Neural crest cell (in vitro differentiated cells): ENCODE results near the gene PTX4. TPM values are rescaled to one million over a fixed set of nuclear protein-coding genes. Genes with fewer than 3 reads are reported as not detected.

Experiments
- DNase-seq: peaks from one replicate; pipeline ENCODE4 v3.0.0; 2021; ENCODE audit warnings: low read depth, mixed read lengths, low spot score
- H3K27ac Mint-ChIP-seq: one replicate; pipeline ENCODE4 v1.8.0; 2021; ENCODE audit warnings: mild to moderate bottlenecking, mixed read lengths; ENCODE audit not compliant: unreplicated experiment
- H3K27me3 Mint-ChIP-seq: 2 replicates; pipeline ENCODE4 v1.8.0; 2021; ENCODE audit warnings: low read depth, mild to moderate bottlenecking, mixed read lengths
- H3K36me3 Mint-ChIP-seq: 2 replicates; pipeline ENCODE4 v1.8.0; 2021; ENCODE audit warnings: low read depth, mild to moderate bottlenecking, mixed read lengths
- H3K4me1 Mint-ChIP-seq: 2 replicates; pipeline ENCODE4 v1.8.0; 2021; ENCODE audit warnings: mixed read lengths
- H3K4me3 Mint-ChIP-seq: one replicate; pipeline ENCODE4 v1.8.0; 2021; ENCODE audit warnings: mild to moderate bottlenecking, mixed read lengths
- H3K9me3 Mint-ChIP-seq: 2 replicates; pipeline ENCODE4 v1.8.0; 2021; ENCODE audit warnings: mixed read lengths
- CTCF ChIP-seq: fragments of 200-600 bp; sonication (generic); conservative IDR thresholded peaks from 2 replicates; pipeline ENCODE4 v1.5.0; 2021; ENCODE audit warnings: antibody characterized with exemption, mild to moderate bottlenecking
- total RNA-seq: library from RNA; stranded (reverse); gene quantifications from 2 replicates; pipeline ENCODE4 v1.2.1, GENCODE V29; 2021

PTX4 gene
- total RNA-seq, 1 donor from 2014 or later, result 0.28 TPM

- Mint-ChIP-seq H3K27me3 (peaks cover 12% of the 10 kb centered on the region), H3K36me3 (no peaks in the 10 kb centered on the region), H3K4me1 (peaks cover 18% of the 10 kb centered on the region), H3K4me3 (no peak overlapping the region), H3K9me3 (no peaks in the 10 kb centered on the region), H3K27ac (no peak overlapping the region)
- no peak for DNase-seq
- no peak for TF ChIP-seq CTCF
Measured at GRCh38 chr16:1477033-1477432, 11.7 kb downstream of the PTX4 start.

- peak overlapping the region; percentile 88 for H3K27ac Mint-ChIP-seq
- H3K4me3 Mint-ChIP-seq, result peak overlapping the region; percentile 91
- peaks cover 6% of the 10 kb centered on the region for H3K27me3 Mint-ChIP-seq
- no peaks in the 10 kb centered on the region for H3K36me3 Mint-ChIP-seq
- no peaks in the 10 kb centered on the region for H3K9me3 Mint-ChIP-seq
- no peak for DNase-seq
- peaks cover 23% of the 10 kb centered on the region for H3K4me1 Mint-ChIP-seq
- no peak for TF ChIP-seq CTCF
Measured at GRCh38 chr16:1475552-1476114, 13.1 kb downstream of the PTX4 start.

- peaks cover 6% of the 10 kb centered on the region for H3K27me3 Mint-ChIP-seq
- peaks cover 27% of the 10 kb centered on the region for H3K4me1 Mint-ChIP-seq
- TF ChIP-seq CTCF, result no peak
- DNase-seq, result peak; percentile 78
- H3K9me3 Mint-ChIP-seq, result no peaks in the 10 kb centered on the region
- H3K4me3 Mint-ChIP-seq, result peak within 1 kb of the TSS; percentile 91
- peak within 1 kb of the TSS; percentile 88 for H3K27ac Mint-ChIP-seq
- H3K36me3 Mint-ChIP-seq, result no peaks in the 10 kb centered on the region
Measured at GRCh38 chr16:1474796-1475551, 13.8 kb downstream of the PTX4 start, which contains the start of gene CLCN7. Gene CLCN7, minus strand, starts transcription at chr16:1475028. Its CDS starts 54 bp downstream, at chr16:1474974.

- Mint-ChIP-seq H3K27me3 (peaks cover 6% of the 10 kb centered on the region), H3K4me1 (peaks cover 27% of the 10 kb centered on the region), H3K4me3 (peak overlapping the region; percentile 82), H3K27ac (peak overlapping the region; percentile 20), H3K9me3 (no peaks in the 10 kb centered on the region), H3K36me3 (no peaks in the 10 kb centered on the region)
- no peak for TF ChIP-seq CTCF
- DNase-seq, result no peak
Measured at GRCh38 chr16:1474082-1474795, 14.5 kb downstream of the PTX4 start.

GRCh38 chr16:1472974-1473373, 15.8 kb downstream of the PTX4 start:
- Mint-ChIP-seq H3K27ac (no peak overlapping the region), H3K4me1 (peaks cover 27% of the 10 kb centered on the region), H3K27me3 (peaks cover 2% of the 10 kb centered on the region), H3K9me3 (no peaks in the 10 kb centered on the region), H3K4me3 (peak overlapping the region; percentile 81), H3K36me3 (no peaks in the 10 kb centered on the region)
- DNase-seq, result no peak
- no peak for TF ChIP-seq CTCF
